CD4-positive, alpha-beta T cell treated with Interferon gamma for 1 hour (primary cell): ENCODE results near the gene ADCY9.
A peak's percentile ranks its signal among the peaks of the same experiment; 100 is the strongest.
"Not testable (repeated sequence)": the region's sequence is repeated elsewhere in the genome, so short reads cannot be mapped to it uniquely, and the experiment has no call there.

Experiments used
- DNase-seq: peaks from one replicate; pipeline ENCODE4 v3.0.0-alpha.2; 2020

ADCY9 gene

DNA sequence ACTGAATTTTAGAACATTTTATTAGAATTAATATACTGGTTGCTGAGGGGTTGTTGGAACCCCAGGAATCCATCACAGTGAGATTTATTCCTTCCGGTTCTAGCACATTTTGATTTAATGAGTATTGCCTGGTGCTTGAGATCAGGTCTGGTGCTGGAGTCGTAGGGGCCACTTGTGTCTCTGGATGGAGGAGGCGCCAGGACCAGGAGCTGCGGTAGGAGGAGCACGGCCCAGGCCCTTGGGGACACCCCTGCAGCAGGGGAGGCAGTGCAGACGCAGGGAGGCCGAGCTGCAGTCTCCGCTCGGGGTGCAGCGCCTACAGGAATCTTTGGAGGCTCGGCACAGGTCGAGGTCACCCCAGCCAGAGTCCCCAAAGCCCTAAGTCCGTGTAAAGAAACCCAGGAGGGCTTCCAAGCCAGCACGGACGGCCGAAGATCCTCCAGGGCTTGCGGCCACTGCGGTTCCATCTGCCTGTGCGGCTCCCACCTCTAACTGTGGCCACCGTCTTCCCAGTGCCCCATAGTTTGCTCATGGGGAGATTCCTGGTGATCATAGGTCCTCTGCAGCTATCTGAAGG, 169.6 kb downstream of the ADCY9 start:
- DNase-seq: no peak

DNA sequence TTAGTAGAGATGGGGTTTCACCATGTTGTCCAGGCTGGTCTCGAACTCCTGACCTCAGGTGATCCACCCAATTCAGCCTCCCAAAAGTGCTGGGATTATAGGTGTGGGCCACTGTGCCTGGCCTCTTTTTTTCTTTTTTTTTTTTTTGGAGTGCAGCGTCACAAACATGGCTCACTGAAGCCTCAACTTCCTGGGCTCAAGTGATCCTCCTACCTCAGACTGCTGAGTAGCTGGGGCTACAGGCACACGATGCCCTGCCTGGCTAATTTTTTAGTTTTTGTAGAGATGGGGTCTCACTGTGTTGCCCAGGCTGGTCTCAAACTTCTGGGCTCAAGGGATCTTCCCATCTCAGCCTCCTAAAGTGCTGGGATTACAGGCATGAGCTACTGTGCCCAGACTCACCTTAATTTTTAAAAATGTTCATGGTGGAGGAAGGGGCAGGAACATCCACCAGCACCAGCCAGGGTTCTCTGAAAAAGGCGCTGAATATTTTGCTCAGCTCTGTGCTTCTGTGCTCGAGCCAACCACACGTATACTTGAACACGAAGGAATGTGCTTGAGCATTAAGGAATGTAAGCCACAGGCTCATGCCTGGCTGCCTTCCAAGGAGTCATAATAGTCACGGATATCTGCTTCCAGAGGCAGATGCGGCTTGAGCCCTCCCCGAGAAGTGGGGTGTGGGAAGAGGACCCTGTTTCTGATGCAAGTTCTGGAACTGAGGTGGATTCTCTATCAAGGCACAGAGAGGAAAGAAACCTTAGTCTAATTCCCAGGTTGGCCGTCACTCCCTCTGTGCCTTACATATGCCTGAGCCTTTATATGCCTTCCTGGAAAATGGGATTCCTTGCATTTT, 170.3 kb downstream of the ADCY9 start:
- DNase-seq: no peak

GRCh38 chr16:3944457-3944856, 171.8 kb downstream of the ADCY9 start:
- DNase-seq: not testable (repeated sequence)

DNA sequence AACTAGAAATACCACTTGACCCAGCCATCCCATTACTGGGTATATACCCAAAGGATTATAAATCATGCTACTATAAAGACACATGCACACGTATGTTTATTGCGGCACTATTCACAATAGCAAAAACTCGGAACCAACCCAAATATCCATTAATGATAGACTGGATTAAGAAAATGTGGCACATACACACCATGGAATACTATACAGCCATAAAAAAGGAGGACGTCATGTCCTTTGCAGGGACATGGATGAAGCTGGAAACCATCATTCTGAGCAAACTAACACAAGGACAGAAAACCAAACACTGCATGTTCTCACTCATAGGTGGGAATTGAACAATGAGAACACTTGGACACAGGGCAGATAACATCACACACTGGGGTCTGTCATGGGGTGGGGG, 174.1 kb downstream of the ADCY9 start:
- DNase-seq: not testable (repeated sequence)

- DNase-seq: peak; percentile 58
Measured at GRCh38 chr16:3938843-3939624, 177.2 kb downstream of the ADCY9 start.

- no peak for DNase-seq
Measured at GRCh38 chr16:3938471-3938842, 177.8 kb downstream of the ADCY9 start.

- no peak for DNase-seq
Measured at GRCh38 chr16:3937066-3937875, 179.0 kb downstream of the ADCY9 start.

DNA sequence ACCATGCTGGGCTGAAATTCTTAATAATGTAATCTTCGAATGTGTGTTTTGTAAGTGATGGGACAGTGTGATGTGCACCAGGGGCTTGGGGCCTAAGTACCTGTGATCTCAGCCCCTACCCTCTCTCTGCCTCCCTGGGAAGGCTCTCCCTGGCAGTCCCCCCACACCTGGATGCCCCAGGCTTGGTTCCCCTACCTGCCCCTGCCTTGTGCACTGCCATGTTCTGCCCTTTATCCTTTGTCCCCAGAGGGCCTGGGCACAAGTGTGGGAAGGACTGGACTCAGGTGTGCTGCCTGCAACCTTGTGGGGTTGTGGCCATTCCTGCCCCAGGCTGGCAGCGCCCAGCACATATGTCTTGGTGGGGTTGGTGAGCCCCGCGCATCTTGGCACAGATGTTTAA, 180.3 kb downstream of the ADCY9 start:
- DNase-seq: no peak

DNA sequence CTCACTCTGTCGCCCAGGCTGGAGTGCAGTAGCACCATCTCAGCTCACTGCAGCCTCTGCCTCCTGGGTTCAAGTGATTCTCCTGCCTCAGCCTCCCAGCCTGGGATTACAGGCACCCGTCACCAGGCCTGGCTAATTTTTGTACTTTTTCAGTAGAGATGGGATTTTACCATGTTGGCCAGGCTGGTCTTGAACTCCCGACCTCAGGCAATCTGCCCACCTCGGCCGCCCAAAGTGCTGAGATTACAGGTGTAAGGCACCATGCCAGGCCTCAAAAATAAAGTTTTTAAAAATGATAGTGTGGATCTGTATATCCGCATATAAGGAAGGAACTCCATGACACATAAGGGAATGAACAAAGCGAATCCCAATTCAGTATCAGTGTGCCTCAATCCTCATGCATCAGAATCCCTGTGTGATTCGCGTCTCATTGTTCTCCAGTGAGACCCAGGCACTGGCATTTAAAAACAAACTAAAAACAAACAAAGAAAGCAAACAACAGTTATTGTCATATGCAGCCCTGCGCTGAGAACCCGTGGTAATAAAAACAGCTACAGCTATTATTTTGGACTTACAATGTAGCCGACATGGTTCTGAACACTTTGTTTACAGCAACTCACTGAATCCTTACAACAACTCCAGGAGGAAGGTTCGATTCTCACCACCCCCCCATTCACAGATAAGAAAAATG, 181.6 kb downstream of the ADCY9 start:
- DNase-seq: no peak

DNA sequence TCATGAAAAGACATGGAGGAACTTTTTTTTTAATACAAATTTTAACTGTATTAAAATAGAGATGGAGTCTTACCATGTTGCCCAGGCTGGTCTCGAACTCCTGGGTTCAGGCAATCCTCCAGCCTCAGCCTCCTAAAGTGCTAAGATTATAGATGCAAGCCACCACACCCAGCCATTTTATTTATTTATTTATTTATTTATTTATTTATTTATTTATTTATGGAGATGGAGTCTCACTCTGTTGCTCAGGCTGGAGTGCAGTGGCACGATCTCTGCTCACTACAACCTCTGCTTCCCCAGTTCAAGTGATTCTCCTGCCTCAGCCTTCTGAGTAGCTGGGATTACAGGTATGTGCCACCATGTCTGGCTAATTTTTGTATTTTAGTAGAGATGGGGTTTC, 189.1 kb downstream of the ADCY9 start:
- DNase-seq: not testable (repeated sequence)

- no peak for DNase-seq
Measured at GRCh38 chr16:3924763-3925162, 191.5 kb downstream of the ADCY9 start.

GRCh38 chr16:3922241-3922640, 194.0 kb downstream of the ADCY9 start:
- no peak for DNase-seq

- DNase-seq: no peak
Measured at GRCh38 chr16:3920206-3920605, 196.0 kb downstream of the ADCY9 start.

GRCh38 chr16:3919413-3919812, 196.8 kb downstream of the ADCY9 start:
- no peak for DNase-seq

DNA sequence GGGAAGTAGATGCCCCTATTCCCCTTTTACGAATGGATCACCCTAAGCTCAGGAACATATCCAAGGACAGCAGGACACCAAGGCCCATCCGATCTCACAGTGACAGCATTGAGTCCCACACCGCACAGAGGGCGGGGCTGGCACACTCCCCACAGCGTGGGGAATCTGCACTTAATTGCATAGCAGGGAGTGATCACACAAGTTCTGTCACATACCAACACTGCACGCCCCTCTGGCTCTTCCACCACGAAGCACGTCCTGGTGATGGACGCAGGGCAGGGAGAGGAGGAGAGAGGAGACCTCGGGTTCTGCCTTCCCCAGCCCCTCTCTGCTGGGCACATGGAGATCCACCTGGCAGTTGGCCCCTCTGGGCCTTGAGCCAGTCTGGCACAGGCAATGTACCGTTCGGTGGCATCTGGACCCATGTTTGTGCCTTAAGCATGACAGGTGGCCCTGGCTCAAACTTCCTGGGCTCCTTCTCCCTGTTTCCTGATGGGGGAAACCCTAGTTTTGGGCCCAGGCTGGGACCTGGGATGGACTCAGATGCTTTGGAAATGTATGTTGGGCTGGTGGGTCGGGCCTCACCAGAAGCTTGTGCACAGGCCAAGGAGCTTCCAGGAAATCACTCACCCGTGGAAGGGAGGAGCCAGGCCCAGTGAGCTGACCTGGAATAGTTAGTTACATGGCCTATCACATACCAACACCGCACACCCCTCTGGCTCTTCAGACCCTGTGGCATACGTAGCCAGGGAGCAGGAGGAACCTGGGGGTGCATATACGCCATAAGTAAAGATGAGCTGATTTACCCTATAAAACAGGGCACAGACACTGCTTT, 200.6 kb downstream of the ADCY9 start:
- DNase-seq: no peak

DNA sequence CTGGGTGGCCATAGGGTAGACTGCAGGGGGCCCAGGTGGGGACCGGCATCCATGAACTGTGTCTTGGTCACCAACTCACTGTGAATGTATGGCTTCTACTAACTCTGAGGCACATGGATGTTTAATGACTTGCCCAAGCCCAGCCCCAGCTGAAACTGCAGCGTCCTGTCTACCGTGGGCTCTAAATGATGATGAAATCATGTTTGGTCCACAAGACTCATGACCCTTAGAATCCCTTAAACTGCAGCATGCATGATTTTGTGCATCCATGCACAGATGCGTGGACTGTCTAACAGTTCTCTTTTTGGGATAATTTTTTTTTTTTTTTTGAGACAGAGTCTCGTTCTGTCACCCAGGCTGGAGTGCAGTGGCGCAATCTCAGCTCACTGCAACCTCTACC, 203.3 kb downstream of the ADCY9 start:
- no peak for DNase-seq
